ENCODE results near the gene FAM107B.

Gene FAM107B

GRCh38 chr10:14550471-14550981 is 224.2 kb downstream of the FAM107B start:
- peak; percentile 23 for DNase-seq

- DNase-seq, result no peak
Observed at GRCh38 chr10:14549496-14549895, 225.2 kb downstream of the FAM107B start.

DNA sequence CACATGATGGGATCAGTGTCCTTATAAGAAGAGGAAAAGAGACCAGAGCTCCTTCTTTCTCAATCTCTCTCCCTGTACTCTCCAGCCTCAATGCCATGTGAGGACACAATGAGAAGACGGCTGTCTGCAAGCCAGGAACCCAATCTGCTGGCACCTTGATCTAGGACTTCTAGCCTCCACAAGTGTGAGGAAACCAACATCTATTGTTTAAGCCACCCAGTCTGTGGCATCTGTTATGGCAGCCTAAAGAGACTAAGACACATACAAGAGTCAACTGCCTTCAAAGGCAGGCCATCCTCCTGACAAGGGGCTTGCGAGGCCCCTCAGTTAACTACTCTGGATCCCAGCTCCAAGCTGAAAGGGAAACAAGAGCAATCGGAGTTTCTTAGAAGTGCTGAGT is 225.7 kb downstream of the FAM107B start:
- DNase-seq, result no peak

GRCh38 chr10:14548474-14548873 is 226.2 kb downstream of the FAM107B start:
- DNase-seq, result no peak

GRCh38 chr10:14547816-14548215 is 226.9 kb downstream of the FAM107B start:
- DNase-seq, result no peak

DNA sequence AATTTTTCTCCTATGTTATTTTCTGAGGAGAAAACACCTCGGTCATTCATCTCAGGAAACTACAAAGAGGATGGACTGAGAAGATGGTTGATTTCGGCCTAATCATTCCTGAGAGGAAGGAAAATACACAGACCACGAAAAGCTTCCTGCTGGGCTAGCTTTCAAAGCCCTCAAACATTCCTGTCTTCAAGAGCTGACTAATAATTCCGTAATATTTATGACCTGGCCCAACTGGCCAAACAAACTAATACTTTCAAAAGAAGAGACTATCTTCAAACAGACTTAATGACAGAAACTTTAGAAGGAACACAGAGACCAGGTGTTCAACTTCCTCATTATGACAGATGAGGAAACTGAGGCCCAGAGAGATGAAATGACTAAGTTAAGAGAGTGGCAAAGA is 228.9 kb downstream of the FAM107B start:
- no peak for DNase-seq

- no peak for DNase-seq
Observed at GRCh38 chr10:14543904-14544210, 230.8 kb downstream of the FAM107B start.

DNA sequence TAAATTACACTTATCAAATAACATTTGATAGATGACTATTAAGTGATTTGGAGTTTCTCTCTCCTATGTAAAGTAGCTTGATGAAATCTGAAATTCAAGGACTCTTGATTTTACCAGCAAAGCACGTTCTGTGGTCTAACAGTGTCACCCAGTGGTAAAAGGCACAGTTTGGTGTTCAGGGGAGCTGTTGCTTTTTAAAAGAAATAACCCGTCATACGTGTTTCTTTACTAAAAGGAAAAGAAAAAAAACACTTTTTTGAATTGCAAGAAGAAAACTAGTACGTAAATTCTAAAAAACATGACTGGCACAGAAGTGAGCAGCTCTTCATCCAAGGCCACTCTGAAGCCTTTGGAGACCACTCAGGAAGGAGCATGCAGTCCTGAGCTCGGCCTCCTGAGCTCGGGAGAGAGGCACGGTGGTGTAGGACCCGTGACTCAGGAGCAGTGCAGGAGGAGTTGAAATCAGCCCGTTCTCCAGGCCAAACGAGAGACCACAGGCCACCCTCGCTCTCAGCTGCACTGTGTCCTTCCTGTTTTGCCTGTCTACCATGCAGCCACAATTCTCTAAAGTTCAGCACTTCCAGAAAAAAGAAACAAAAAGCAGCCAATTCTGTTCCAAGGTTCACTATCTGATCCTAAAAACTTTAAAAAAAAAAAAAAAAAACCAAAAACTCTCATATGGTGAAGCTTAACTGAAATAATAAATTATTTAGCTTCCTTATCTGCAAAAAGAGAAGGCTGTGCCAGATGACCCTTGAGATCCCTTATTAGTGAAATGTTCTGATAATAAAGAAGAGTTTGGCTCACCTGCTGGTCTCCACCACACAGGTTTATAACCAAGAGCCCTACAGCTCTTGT is 231.4 kb downstream of the FAM107B start:
- DNase-seq, result peak; percentile 56

GRCh38 chr10:14541379-14541778 is 233.3 kb downstream of the FAM107B start:
- no peak for DNase-seq

GRCh38 chr10:14540611-14541010 is 234.1 kb downstream of the FAM107B start:
- DNase-seq, result no peak

GRCh38 chr10:14540062-14540461 is 234.6 kb downstream of the FAM107B start:
- DNase-seq, result no peak

GRCh38 chr10:14539176-14539575 is 235.5 kb downstream of the FAM107B start:
- DNase-seq, result no peak

- peak; percentile 72 for DNase-seq
Observed at GRCh38 chr10:14536241-14537213, 238.2 kb downstream of the FAM107B start.

DNA sequence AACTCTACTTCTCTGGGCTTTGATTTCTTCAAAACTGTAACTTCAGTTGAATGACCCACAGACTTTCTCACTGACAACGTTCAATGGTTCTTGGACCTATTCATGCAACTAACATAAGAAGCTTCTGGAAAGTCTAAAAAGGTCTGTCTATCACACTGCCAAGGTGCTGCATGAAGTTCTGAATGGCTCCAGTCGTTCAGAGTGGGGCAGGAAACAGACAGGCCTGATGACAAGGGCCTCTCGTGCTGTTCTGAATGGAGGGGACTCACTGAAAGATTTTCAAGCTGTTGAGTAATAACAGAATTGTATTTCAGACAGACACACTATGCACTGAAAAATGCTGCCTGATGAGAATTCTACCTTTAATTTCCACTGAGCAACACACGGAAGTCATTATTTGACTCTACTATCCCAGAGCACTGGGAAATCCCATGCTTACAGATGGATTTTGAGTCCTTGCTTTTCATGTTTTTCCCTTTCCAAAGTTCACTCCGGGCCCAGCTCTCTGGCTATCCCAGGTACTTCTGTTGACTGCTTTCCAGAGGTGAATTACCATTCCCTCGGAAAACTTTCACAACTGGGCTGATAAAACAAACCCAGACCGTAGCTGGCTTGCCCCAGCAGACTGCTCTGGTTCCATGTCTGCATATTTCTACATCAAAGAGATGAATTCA is 239.1 kb downstream of the FAM107B start:
- no peak for DNase-seq

DNA sequence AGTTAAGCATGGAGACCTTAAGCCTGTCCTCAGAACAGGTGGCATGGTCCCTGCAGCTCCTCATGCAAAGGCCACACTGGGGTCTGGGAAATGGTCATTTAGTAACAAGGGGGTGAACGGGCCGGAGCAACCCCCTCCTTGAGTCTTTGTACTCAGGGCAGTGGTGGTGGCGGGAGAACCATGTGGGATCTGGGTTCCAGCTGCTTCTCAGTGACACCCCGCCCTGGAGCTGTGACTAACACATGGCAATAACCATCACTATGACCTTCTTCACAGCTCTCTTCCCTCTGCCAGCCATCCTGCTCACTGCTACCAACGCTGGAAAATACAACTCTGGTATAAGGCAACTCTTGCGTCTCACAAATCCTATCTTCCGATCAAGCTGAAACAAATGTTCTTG is 240.5 kb downstream of the FAM107B start:
- no peak for DNase-seq

- DNase-seq, result no peak
Observed at GRCh38 chr10:14533295-14533694, 241.4 kb downstream of the FAM107B start.

GRCh38 chr10:14532473-14533251 is 242.0 kb downstream of the FAM107B start:
- no peak for DNase-seq

DNA sequence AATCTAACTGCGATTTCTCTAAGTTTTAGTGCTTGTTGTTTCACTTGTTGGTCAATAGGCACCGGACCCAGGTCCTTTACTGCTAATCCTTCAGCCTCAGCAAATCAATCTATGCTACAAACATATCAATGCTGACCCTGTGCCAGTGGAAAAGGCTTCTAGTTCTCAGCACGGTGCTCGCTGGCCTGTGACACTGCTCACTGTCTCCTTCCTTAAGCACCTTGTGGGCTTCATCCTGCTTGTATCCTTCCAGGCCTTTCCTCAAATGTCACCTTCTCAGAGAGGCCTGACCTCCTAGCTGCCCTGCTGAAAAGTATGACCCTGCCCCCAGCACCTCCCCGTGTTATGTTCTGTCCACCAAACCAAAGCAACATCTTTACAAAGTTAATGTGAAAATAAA is 242.7 kb downstream of the FAM107B start:
- no peak for DNase-seq

GRCh38 chr10:14530465-14530864 is 244.2 kb downstream of the FAM107B start:
- no peak for DNase-seq

GRCh38 chr10:14529351-14529750 is 245.3 kb downstream of the FAM107B start:
- no peak for DNase-seq

DNA sequence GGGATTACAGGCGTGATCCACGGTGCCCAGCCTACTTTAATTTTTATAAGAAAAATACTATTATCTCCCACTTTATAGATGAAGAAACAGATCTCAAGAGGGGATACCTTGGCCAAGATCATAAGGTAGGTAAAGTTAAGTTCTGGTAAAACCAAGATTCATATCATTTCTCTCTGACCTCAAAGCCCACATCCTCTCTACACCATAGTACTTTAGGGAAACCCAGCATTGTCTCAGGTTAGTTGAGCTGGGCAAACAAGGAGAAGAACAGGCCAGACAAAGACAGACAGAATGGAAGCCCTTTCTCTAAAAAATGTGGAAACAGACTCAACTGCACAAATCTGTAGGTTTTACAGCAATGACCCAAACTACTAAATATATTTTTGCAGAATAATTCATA is 246.2 kb downstream of the FAM107B start:
- DNase-seq, result no peak

GRCh38 chr10:14527915-14528314 is 246.8 kb downstream of the FAM107B start:
- DNase-seq, result no peak

Measured in suppressor macrophage treated with lipopolysaccharide for 4 hours (primary cell).